Omental fat pad (tissue), 4 donors: ENCODE data around the gene SPATA17. TPM values are rescaled to one million over a fixed set of nuclear protein-coding genes. Genes with fewer than 3 reads are reported as not detected.

Experiments
- ATAC-seq: fragments of 150-250 bp; one replicate; pipeline ENCODE4 v1.9.1; 2016; ENCODE audit warnings: mild to moderate bottlenecking, moderate library complexity; ENCODE audit not compliant: low FRiP score
- DNase-seq: peaks from one replicate; pipeline ENCODE4 v3.0.0-alpha.2; 2019; ENCODE audit warnings: low spot score
- total RNA-seq, 4 donors: library from RNA; depleted of rRNA; stranded (reverse); fragments of >200 nt; gene quantifications; one replicate each; pipeline ENCODE4 v1.1.0, GENCODE V29; 2016
- TF ChIP-seq, protein P1 (sequence below), 3 donors: fragments of 450-650 bp; IDR thresholded peaks; one replicate each; pipeline ENCODE4 v1.5.1; 2016 to 2017; ENCODE audit warnings: antibody characterized with exemption in 3 of 3, mild to moderate bottlenecking in 3 of 3, moderate library complexity in 2 of 3

The SPATA17 gene
- total RNA-seq, 4 donors from 2014 or later, result 0.37 TPM; not detected in 3

DNA sequence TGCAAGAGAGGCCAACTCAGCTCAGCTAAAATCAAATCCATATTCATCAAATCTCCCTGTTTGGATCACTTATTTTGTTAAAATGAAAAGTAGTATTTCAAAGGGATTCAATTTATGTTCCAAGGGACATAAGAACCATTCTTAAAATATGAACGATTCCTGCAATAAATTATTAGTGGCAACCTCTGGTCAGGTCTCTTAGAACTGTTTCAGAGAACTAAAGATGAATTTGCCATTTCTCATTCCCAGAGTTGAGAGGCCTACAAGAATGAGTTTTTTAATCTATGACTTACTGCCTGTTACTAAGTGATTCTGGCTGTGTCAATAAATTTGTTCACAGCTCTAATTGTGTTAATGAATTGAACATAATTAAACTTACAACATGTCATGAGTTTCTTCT is 268.5 kb downstream of the SPATA17 start:
- TF ChIP-seq, protein P1, sequence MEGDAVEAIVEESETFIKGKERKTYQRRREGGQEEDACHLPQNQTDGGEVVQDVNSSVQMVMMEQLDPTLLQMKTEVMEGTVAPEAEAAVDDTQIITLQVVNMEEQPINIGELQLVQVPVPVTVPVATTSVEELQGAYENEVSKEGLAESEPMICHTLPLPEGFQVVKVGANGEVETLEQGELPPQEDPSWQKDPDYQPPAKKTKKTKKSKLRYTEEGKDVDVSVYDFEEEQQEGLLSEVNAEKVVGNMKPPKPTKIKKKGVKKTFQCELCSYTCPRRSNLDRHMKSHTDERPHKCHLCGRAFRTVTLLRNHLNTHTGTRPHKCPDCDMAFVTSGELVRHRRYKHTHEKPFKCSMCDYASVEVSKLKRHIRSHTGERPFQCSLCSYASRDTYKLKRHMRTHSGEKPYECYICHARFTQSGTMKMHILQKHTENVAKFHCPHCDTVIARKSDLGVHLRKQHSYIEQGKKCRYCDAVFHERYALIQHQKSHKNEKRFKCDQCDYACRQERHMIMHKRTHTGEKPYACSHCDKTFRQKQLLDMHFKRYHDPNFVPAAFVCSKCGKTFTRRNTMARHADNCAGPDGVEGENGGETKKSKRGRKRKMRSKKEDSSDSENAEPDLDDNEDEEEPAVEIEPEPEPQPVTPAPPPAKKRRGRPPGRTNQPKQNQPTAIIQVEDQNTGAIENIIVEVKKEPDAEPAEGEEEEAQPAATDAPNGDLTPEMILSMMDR (IDR thresholded peaks at IDR 0.05), result no peak
- DNase-seq, result no peak
- no peak for ATAC-seq

DNA sequence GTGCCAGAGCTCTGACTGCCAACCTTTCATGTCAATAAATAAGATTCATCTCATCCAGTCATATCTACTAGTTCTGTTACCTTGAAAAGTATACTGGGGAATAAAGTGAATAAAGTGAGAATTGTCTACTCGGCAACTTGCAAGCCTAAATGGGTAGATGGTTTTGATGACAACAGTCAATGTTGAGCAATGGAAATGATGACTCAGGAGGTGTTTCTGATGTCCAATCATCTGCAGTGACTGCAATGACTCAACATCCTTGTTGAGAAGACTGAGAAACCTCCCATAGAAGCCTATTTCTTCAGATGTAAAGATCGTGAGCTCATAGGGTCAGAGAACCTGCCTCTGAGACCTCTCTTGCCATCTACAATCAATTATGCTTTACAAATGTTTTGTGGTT is 276.4 kb downstream of the SPATA17 start:
- TF ChIP-seq, protein P1 (IDR thresholded peaks at IDR 0.05), result no peak
- ATAC-seq, result no peak
- DNase-seq, result no peak

DNA sequence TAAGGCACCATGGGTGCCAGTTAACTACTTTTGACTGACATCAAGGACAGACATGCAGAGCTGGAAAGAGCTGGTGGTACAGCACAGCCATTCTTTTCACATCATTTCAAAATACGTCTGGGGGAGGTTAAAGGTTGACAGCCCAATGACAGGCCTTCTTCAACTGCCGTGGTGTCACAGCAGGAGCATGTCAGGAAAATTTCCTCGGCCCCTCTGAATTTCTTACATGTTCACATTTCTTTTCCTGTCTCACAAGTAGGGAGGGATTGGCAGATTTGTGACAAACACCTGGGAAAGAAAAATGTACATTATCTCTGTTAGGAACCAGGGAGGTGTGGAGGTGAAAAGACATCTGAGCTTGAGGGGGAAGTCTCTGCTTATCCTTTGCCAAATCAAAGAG is 279.1 kb downstream of the SPATA17 start:
- ATAC-seq (no peak), DNase-seq (no peak)
- TF ChIP-seq, protein P1 (IDR thresholded peaks at IDR 0.05), result no peak

- TF ChIP-seq, protein P1 (IDR thresholded peaks at IDR 0.05), result no peak
- no peak for DNase-seq
- ATAC-seq, result no peak
These were observed 279.7 kb downstream of the SPATA17 start for GRCh38 chr1:217910791-217911320.

- TF ChIP-seq, protein P1 (IDR thresholded peaks at IDR 0.05), result no peak
- ATAC-seq (no peak), DNase-seq (no peak)
These were observed 280.8 kb downstream of the SPATA17 start for GRCh38 chr1:217911908-217912307.

GRCh38 chr1:217917281-217917887 is 286.2 kb downstream of the SPATA17 start:
- DNase-seq (no peak), ATAC-seq (no peak)
- TF ChIP-seq, protein P1 (IDR thresholded peaks at IDR 0.05), result no peak

- ATAC-seq, result no peak
- TF ChIP-seq, protein P1 (IDR thresholded peaks at IDR 0.05), result no peak
- no peak for DNase-seq
These were observed 288.7 kb downstream of the SPATA17 start for GRCh38 chr1:217919683-217920388.
